Sigmoid colon (tissue), 4 donors: ENCODE results near the gene KRTAP12-3.

Experiments used
- CTCF ChIP-seq, 4 experiments: fragments of 450-650 bp in 3 of 4; fragments of 200-600 bp in 1 of 4; IDR thresholded peaks; one replicate each; pipeline ENCODE4 v1.5.1; 2016 to 2019; ENCODE audit warnings: antibody characterized with exemption in 4 of 4, mild to moderate bottlenecking in 3 of 4, moderate library complexity in 2 of 4
- EP300 ChIP-seq, 4 donors: sonication (generic); formaldehyde crosslinking; IDR thresholded peaks; one replicate each; pipeline ENCODE4 v1.6.1; 2017; ENCODE audit warnings: antibody characterized with exemption in 4 of 4
- POLR2A ChIP-seq, 2 donors: fragments of 450-650 bp; IDR thresholded peaks; one replicate each; pipeline ENCODE4 v1.6.1; 2016; ENCODE audit warnings: antibody characterized with exemption in 2 of 2, mild to moderate bottlenecking in 2 of 2, moderate library complexity in 2 of 2
- POLR2AphosphoS5 ChIP-seq, 4 donors: sonication (generic); formaldehyde crosslinking; IDR thresholded peaks; one replicate each; pipeline ENCODE4 v1.6.1; 2017; ENCODE audit warnings: antibody characterized with exemption in 4 of 4

DNA sequence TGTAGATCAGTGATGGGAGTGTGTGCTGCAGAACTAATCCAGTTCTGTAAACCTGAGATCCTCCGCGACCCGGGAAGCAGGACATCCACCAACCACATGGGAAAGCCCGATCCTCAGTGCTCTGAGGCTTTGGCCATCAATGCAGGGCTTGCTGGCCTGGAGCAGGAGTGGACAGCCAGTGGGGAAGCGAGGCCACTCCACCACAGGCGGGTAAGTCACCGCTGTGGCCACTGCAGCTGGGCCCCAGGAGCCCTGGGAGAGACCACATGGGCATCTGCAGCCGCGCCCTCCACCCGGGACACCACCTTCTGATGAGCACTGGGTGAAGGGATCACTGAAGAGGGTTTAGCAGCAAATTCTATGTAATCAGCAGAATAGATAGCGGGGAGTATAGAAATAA lies 23.4 kb downstream of the KRTAP12-3 start:
- TF ChIP-seq CTCF (IDR thresholded peaks at IDR 0.05) (no peak), POLR2A (IDR thresholded peaks at IDR 0.05) (no peak), POLR2AphosphoS5 (IDR thresholded peaks at IDR 0.05) (no peak), EP300 (IDR thresholded peaks at IDR 0.05) (no peak)
